ENCODE data around the gene KLHDC9. TPM values are rescaled to one million over a fixed set of nuclear protein-coding genes. Genes with fewer than 3 reads are reported as not detected.

The KLHDC9 gene
- total RNA-seq, 1 donor from 2014 or later, result 3.7 TPM

GRCh38 chr1:161096015-161096414 lies 2.1 kb upstream of the KLHDC9 start:
- Mint-ChIP-seq H3K27me3 (ENCODE audit: unreplicated experiment) (peaks cover 18% of the 10 kb centered on the region), H3K4me1 (ENCODE audit: unreplicated experiment) (peaks cover 11% of the 10 kb centered on the region), H3K9me3 (ENCODE audit: unreplicated experiment) (no peaks in the 10 kb centered on the region), H3K36me3 (ENCODE audit: unreplicated experiment) (no peaks in the 10 kb centered on the region), H3K27ac (ENCODE audit: unreplicated experiment) (no peak overlapping the region), H3K4me3 (ENCODE audit: unreplicated experiment) (no peak overlapping the region)
- no peak for TF ChIP-seq CTCF (IDR thresholded peaks at IDR 0.05)
- no peak for DNase-seq (ENCODE audit: extremely low spot score, unreplicated experiment)

GRCh38 chr1:161096530-161096929 lies 1.6 kb upstream of the KLHDC9 start:
- H3K36me3 Mint-ChIP-seq (ENCODE audit: unreplicated experiment), result peaks cover 2% of the 10 kb centered on the region
- peaks cover 11% of the 10 kb centered on the region for H3K4me1 Mint-ChIP-seq (ENCODE audit: unreplicated experiment)
- no peak for DNase-seq (ENCODE audit: extremely low spot score, unreplicated experiment)
- no peak overlapping the region for H3K4me3 Mint-ChIP-seq (ENCODE audit: unreplicated experiment)
- H3K27me3 Mint-ChIP-seq (ENCODE audit: unreplicated experiment), result peaks cover 18% of the 10 kb centered on the region
- H3K9me3 Mint-ChIP-seq (ENCODE audit: unreplicated experiment), result no peaks in the 10 kb centered on the region
- TF ChIP-seq CTCF (IDR thresholded peaks at IDR 0.05), result no peak
- no peak overlapping the region for H3K27ac Mint-ChIP-seq (ENCODE audit: unreplicated experiment)

- no peak for TF ChIP-seq CTCF (IDR thresholded peaks at IDR 0.05)
- Mint-ChIP-seq H3K4me3 (ENCODE audit: unreplicated experiment) (peak overlapping the region; percentile 79), H3K4me1 (ENCODE audit: unreplicated experiment) (peaks cover 11% of the 10 kb centered on the region), H3K9me3 (ENCODE audit: unreplicated experiment) (no peaks in the 10 kb centered on the region), H3K27me3 (ENCODE audit: unreplicated experiment) (peaks cover 15% of the 10 kb centered on the region), H3K27ac (ENCODE audit: unreplicated experiment) (no peak overlapping the region), H3K36me3 (ENCODE audit: unreplicated experiment) (peaks cover 5% of the 10 kb centered on the region)
- DNase-seq (ENCODE audit: extremely low spot score, unreplicated experiment), result no peak
These were observed 1.1 kb downstream of the KLHDC9 start for GRCh38 chr1:161099090-161099802.

DNA sequence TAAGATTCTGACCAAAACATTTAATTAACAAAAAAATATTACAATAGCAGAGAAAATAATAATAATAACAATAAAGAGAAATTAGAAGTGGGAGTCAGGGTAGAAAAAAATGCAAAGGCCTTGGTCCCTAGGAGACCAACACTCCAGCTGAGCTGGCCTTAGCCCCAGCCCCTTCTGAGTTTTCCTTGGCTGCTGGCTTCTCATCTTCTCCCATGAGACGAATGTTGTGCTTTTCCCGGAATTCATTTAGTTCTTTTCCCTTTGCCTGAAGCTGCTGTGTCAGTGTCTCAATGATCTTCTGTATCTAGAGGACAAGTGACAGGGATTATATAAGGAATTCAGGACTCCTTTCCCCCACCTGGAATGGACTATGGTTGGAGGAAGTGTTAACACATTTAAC lies 2.4 kb downstream of the KLHDC9 start:
- Mint-ChIP-seq H3K9me3 (ENCODE audit: unreplicated experiment) (no peaks in the 10 kb centered on the region), H3K36me3 (ENCODE audit: unreplicated experiment) (peaks cover 5% of the 10 kb centered on the region), H3K4me1 (ENCODE audit: unreplicated experiment) (peaks cover 11% of the 10 kb centered on the region), H3K4me3 (ENCODE audit: unreplicated experiment) (no peak overlapping the region), H3K27ac (ENCODE audit: unreplicated experiment) (no peak overlapping the region), H3K27me3 (ENCODE audit: unreplicated experiment) (peaks cover 4% of the 10 kb centered on the region)
- TF ChIP-seq CTCF (IDR thresholded peaks at IDR 0.05), result no peak
- DNase-seq (ENCODE audit: extremely low spot score, unreplicated experiment), result no peak

GRCh38 chr1:161106431-161106830 lies 8.3 kb downstream of the KLHDC9 start:
- DNase-seq (ENCODE audit: extremely low spot score, unreplicated experiment), result no peak
- Mint-ChIP-seq H3K27me3 (ENCODE audit: unreplicated experiment) (no peaks in the 10 kb centered on the region), H3K4me1 (ENCODE audit: unreplicated experiment) (no peaks in the 10 kb centered on the region), H3K27ac (ENCODE audit: unreplicated experiment) (no peak overlapping the region), H3K36me3 (ENCODE audit: unreplicated experiment) (peaks cover 7% of the 10 kb centered on the region), H3K9me3 (ENCODE audit: unreplicated experiment) (no peaks in the 10 kb centered on the region), H3K4me3 (ENCODE audit: unreplicated experiment) (no peak overlapping the region)
- TF ChIP-seq CTCF (IDR thresholded peaks at IDR 0.05), result no peak

Measured in osteocyte (in vitro differentiated cells).